NCI-H748 (cell line): Measurements from ENCODE around the gene ABCG4.
"Not testable (repeated sequence)": the region's sequence is repeated elsewhere in the genome, so short reads cannot be mapped to it uniquely, and the experiment has no call there.

ENCODE experiments used
- DNase-seq: peaks from one replicate; lab custom pipeline; 2025; ENCODE audit not compliant: unreplicated experiment; lab: John Stamatoyannopoulos, UW

Gene ABCG4

GRCh38 chr11:119152604-119153003 lies 3.8 kb downstream of the ABCG4 start:
- DNase-seq = no peak

- DNase-seq = no peak
These were observed 4.4 kb downstream of the ABCG4 start for GRCh38 chr11:119153049-119153818.

DNA sequence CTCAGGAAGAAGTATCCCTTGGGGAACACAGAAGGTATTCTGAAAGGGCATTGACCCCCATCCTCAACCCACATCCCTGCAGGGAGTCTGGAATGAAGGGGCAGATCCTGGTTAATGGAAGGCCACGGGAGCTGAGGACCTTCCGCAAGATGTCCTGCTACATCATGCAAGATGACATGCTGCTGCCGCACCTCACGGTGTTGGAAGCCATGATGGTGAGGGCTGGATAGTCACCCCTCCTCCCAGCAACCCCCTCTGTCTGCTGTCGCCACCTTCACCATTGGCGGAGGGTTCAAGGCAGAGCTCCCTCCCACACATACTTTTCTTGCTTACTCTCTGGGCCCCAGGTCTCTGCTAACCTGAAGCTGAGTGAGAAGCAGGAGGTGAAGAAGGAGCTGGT lies 5.3 kb downstream of the ABCG4 start:
- DNase-seq = no peak

DNA sequence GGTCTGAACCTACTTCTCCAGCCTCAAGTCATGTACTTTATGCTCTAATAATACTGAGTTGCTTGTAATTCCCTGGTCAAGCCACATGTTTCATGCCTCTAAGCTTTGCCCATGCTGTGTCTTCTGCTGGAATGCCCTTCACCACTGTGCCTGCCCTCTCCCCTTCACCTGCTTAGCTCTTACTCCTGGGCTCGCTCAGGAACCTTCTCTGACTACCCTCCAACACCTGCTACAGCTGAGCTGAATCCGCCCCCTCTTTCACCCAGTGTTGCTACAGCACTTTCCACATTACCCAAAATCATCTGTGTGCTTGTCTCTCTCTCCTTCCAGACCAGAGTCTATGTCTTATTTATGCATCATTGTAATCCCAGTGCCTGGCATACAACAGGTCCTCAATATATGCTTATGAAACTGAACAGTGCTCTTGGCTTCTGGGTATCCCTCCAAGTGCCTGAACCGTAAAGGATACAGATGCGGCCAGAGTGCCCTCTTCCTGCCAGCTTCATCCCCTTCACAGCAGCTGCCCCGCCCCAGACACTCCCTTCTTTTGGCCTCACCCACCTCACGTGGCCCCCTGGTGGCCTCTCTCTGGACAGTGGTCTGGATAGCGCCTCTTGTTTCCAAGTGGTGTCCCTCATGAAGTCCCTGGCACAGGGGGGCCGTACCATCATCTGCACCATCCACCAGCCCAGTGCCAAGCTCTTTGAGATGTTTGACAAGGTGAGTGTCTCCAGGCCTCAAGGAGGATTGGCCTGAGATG lies 7.1 kb downstream of the ABCG4 start:
- peak; percentile 14 for DNase-seq

DNA sequence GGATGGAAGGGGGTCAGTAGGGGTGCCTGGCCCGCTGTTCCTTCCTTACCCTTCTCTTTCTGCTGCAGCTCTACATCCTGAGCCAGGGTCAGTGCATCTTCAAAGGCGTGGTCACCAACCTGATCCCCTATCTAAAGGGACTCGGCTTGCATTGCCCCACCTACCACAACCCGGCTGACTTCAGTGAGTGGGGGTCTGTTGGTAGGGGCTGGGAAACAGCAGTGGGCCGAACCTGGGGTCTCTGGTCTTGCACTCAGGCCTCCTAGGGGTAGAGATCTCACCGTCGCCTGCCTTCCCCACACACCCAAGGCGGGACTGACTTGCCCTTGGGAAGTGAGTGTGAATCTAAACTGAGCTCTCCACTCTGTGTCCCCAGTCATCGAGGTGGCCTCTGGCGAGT lies 7.6 kb downstream of the ABCG4 start:
- no peak for DNase-seq

DNA sequence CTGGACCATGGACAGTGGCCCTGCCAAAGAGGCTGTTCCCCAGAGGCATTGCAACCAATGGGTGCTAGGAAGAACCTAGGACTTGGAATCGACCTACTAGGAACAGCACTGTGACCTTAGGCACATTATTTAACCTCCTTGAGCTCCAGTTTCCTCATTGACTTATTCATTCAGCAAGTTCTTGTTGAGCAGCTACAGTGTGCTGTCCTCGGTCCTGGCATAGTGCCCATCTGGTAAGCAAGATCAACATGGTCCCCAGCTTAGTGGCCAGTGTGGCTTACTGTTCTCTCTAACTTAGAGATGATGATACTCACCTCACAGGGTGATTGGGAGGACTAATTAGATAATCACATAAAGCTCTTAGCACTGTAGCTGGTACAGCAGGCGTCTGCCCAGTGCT lies 8.2 kb downstream of the ABCG4 start:
- peak; percentile 8 for DNase-seq

- no peak for DNase-seq
These were observed 9.6 kb downstream of the ABCG4 start for GRCh38 chr11:119158467-119158866.

- DNase-seq = no peak
These were observed 11.3 kb downstream of the ABCG4 start for GRCh38 chr11:119160151-119160550.

GRCh38 chr11:119161871-119162270 lies 13.0 kb downstream of the ABCG4 start:
- no peak for DNase-seq

DNA sequence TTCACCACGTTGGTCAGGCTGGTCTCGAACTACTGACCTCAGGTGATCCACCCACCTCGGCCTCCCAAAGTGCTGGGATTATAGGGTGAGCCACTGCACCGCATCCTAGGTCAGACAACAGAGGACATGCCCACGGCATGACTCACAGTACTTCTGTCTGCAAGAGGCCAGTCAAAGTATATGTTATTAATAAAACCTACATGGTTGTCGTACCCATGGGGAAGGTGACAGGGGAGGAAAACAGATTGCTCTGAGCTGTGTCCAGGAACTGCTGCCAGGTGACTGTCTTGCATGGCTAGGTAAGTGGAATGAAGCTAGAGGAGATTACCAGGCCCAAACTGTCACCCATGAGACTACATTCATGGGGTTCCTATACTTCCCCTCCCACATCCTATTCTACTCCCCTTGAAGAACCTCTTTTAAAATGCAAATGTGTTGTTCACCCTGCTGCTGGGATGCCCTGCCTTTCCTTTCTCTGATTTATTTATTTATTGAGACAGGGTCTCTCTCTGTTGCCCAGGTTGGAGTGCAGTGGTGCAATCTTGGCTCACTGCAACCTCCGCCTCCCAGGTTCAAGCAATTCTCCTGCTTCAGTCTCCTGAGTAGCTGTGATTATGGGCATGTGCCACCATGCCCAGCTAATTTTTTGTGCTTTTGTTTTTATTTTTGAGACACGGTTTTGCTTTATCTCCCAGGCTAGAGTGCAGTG lies 17.7 kb downstream of the ABCG4 start:
- no peak for DNase-seq

- DNase-seq = not testable (repeated sequence)
These were observed 18.2 kb downstream of the ABCG4 start for GRCh38 chr11:119167077-119167458.

GRCh38 chr11:119167933-119168332 lies 19.1 kb downstream of the ABCG4 start:
- no peak for DNase-seq

GRCh38 chr11:119168471-119169281 lies 19.8 kb downstream of the ABCG4 start, which contains the start of gene NLRX1:
NLRX1 (plus strand) TSS chr11:119168725; CDS start chr11:119171404, 2,679 bp downstream.
- DNase-seq = peak; percentile 76

DNA sequence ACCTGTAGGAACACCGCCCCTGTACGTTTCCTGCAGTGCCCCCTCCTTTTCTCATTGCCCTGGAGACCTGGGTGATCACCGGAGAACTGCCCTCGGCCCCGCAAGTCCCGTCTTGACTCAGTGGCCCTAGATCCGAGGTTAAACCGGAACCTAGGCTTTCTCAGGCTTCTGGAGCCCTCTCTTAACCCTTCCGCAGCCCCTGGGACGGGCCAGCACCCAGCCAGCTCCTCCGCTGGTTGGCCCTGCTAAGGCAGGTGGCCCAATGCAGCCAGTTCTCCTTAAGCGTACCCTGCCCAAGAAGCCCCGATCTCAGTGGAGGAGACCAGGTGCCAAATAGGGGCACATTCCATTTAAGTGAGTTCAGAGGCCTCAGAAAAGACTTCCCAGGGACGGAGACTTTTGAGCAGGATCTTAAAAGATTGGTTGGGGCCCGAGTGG lies 20.4 kb downstream of the ABCG4 start:
- no peak for DNase-seq

DNA sequence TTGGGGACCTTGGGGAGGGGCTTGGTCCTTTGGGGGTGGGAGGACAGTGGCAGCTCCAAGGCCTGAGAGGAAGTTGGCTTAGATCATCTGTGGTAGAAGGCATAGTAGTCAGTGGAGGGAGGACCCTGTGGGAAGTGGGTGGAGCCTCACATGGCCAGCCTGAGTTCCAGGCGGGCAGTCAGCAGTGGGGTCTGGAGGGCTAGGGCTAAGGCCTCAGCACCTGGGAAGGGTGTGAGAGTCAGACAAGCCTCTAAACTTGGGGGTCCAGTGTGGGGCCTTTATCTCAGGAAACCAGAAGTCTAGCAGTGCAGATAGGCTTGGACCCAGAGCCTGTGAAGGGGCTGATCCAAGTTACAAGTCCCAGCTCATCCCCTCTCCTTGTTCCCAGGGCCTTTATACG lies 23.7 kb downstream of the ABCG4 start:
- no peak for DNase-seq

GRCh38 chr11:119173453-119173852 lies 24.6 kb downstream of the ABCG4 start:
- DNase-seq = no peak

DNA sequence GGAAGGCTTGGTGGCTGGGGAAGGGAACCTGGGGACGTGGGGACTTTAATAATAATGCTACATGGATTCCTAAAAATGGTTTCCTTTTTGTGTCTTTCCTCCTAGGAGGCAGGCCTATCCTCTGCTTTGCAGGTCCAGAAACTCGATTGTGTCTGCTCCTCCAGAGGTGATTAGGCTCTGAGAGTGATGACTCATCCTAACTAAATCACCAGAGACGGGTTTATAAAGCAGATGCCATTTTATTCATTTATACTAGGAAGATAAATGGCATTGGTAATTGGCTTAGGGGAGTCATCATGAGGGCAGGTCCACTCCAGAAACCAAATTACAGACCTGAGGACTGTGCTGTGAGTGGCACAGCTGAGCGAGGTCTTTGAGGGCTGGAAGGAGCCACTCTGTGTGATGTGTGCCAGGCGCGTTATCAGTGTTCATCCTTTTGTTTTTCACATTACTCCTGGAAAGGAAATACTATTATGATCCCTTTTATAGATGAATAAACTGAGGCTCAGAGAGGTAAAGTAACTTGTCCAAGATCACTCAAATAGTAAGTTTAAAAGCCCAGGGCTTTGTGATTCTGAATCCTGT lies 26.7 kb downstream of the ABCG4 start:
- peak; percentile 22 for DNase-seq

- no peak for DNase-seq
These were observed 29.4 kb downstream of the ABCG4 start for GRCh38 chr11:119178166-119178680.

DNA sequence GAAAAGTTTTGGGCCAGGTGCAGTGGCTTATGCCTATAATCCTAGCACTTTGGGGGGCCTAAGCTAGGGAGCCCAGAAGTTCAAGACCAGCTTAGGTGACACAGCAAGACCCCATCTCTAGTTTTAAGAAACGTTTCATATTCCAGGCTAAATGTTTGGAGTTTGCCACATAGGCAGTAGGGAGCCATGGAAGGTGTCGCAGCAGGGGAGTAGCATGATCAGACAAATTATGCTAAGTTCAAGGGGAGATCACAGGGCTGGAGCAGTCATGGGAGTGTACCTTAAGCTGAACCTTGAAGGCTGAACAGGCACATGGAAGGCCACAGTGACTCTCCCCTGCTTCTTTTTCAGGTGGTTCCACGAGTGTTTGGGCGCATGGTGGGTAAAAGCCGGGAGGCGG lies 30.5 kb downstream of the ABCG4 start:
- no peak for DNase-seq

GRCh38 chr11:119179983-119180382 lies 31.1 kb downstream of the ABCG4 start:
- DNase-seq = peak; percentile 92
